ENCODE results near the gene CNOT1.

DNA sequence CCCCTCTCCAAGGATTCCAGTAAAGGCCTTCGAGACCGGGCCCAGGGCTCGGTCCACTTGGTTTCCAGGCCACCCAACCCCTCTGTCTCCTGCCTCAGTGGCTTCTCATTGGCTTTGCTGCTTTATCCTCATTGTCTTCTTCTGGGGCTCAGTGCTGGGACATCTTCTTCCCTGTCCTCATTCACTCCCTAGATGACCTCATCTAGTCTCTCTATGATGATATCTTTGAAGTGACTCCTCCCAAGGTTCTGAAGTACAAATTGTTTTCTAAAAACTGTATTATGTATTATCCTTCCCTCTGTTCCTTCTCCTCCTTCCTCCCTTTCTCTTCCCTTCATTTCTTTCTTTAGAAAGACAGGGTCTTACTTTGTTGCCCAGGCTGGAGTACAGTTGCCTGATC lies 156.8 kb downstream of the CNOT1 start:
- no peak for TF ChIP-seq CTCF (IDR thresholded peaks at IDR 0.05)
- TF ChIP-seq EP300 (IDR thresholded peaks at IDR 0.05; ENCODE audit: low read depth) = no peak
- TF ChIP-seq POLR2AphosphoS5 (IDR thresholded peaks at IDR 0.05) = no peak
- TF ChIP-seq POLR2A (IDR thresholded peaks at IDR 0.05) = no peak

Data from transverse colon (tissue), 4 donors.